ENCODE data around the gene RNF138. TPM values are rescaled to one million over a fixed set of nuclear protein-coding genes. Genes with fewer than 3 reads are reported as not detected.

RNF138 gene
- total and polyA plus RNA-seq, 4 donors, result 6.9 to 24.7 (median 12.3) TPM

DNA sequence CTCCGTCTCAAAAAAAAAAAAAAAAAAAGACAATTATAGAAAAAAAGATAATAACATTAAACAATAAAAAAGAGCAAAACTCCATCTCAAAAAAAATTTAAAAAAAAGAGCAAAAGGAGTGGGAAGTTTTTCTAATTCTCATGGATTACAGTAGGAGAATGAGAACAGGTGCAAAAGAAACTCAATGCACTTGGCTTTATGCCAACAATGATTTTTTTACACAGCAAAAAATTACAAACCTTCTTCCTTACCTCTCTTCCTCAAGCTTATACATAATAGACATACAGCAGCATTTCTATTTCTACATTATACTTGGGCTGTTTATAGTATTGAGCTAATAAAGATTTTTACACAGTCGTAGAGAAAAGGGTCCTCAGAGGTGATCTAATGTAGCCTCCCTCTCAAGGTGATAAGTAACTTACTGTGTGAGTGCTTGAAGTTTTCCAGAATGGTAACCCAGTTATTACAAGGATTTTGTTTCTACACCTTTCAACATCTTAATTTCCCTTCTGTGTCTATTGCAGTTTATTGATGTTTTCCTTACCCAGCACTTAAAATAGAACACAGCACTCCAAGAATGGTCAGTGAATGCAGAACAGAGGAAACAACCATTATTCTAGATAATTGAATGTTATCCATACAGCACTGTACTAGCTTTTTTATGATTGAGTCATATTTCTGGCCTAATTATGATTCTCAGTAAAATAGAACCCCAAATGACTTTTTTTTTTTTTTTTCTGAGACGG is 34.9 kb upstream of the RNF138 start:
- Histone ChIP-seq H3K4me1 (ENCODE audit: control insufficient read depth in 4 of 4, insufficient read depth in 4 of 4, low read length in 3 of 4) (peaks cover 0 to 5% (median under 1%) of the 10 kb centered on the region in 4 donors), H3K27me3 (ENCODE audit: control insufficient read depth in 4 of 4, insufficient read depth in 4 of 4, low read length in 3 of 4) (no peaks in the 10 kb centered on the region), H3K36me3 (ENCODE audit: control insufficient read depth in 4 of 4, insufficient read depth in 3 of 4, low read depth in 1 of 4, low read length in 3 of 4) (no peaks in the 10 kb centered on the region), H3K27ac (ENCODE audit: low read depth in 1 of 2, low read length in 2 of 2) (no peak overlapping the region), H3K9ac (ENCODE audit: low read depth in 1 of 2, low read length in 2 of 2) (no peak overlapping the region), H3K9me3 (ENCODE audit: control insufficient read depth in 4 of 4, low read length in 3 of 4) (no peaks in the 10 kb centered on the region), H3K4me3 (ENCODE audit: low read depth in 1 of 3, low read length in 3 of 3) (no peak overlapping the region)
- TF ChIP-seq FOXA2 (IDR thresholded peaks at IDR 0.05) (no peak), TAF1 (conservative IDR thresholded peaks at IDR 0.05) (no peak), NR2F2 (IDR thresholded peaks at IDR 0.05) (no peak), YY1 (IDR thresholded peaks at IDR 0.05) (no peak), RAD21 (IDR thresholded peaks at IDR 0.05) (no peak), HNF4G (IDR thresholded peaks at IDR 0.05) (no peak), SP1 (IDR thresholded peaks at IDR 0.05) (no peak)
- TF ChIP-seq, protein P1, sequence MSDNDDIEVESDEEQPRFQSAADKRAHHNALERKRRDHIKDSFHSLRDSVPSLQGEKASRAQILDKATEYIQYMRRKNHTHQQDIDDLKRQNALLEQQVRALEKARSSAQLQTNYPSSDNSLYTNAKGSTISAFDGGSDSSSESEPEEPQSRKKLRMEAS (IDR thresholded peaks at IDR 0.05), result no peak
- no peak for DNase-seq (ENCODE audit: low spot score)
- WGBS, result 86% methylated on average over 3 of the region's 3 CpGs

DNA sequence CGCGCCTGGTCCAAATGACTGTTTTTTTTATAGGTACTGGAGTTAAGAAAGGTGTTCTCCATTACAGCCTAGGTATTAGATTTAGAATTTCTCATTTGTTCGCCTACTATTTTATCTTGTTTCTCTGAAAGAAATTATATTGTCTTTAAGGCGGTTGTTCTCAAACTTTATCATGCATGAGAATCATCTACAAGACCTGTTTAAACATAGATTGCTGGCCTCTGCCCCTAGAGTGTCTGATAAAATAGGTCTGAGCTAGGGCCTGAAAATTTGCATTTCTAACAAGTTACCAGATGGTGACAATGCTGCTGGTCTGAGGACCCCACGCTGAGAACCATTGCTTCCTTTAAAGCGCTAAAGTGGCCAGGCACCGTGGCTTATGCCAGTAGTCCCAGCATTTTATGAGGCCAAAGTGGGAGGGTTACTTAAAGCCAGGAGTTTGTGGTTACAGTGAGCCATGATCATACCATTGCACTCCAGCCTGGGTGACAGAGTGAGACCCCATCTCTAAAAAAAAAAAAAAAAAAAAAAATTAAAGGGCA is 34.0 kb upstream of the RNF138 start:
- 93% methylated on average over 7 of the region's 7 CpGs for WGBS
- TF ChIP-seq SP1 (IDR thresholded peaks at IDR 0.05) (no peak), JUND (IDR thresholded peaks at IDR 0.05) (no peak)

DNA sequence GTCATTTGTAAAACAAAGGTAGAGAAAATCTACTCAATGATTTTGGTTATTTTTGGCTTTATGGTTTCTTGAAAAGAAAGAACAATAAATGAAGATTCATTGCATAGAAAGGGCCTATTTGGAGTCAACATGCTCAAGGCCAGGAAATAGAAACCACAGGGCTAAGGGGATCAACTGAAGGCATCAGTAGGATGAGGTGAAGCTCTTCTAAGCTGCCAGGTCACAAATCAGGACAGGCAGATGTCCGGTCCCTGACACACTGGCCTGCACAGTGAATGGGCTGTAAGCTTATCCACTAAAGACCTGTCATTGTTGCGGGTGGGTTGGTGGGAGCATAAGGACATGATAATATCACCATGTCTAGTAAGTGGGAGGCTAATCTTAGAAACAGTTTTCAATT is 31.6 kb upstream of the RNF138 start:
- TF ChIP-seq JUND (IDR thresholded peaks at IDR 0.05) (no peak), HNF4A (conservative IDR thresholded peaks at IDR 0.05) (no peak), RXRA (IDR thresholded peaks at IDR 0.05) (no peak), GABPA (IDR thresholded peaks at IDR 0.05 in 1 of 2, conservative IDR thresholded peaks at IDR 0.05 in 1 of 2) (no peak), NR2F2 (IDR thresholded peaks at IDR 0.05) (no peak), EGR1 (IDR thresholded peaks at IDR 0.05; ENCODE audit: low read depth in 2 of 2) (no peak)
- TF ChIP-seq, protein P1 (IDR thresholded peaks at IDR 0.05), result no peak
- TF ChIP-seq, protein P2, sequence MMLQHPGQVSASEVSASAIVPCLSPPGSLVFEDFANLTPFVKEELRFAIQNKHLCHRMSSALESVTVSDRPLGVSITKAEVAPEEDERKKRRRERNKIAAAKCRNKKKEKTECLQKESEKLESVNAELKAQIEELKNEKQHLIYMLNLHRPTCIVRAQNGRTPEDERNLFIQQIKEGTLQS (IDR thresholded peaks at IDR 0.05), result no peak
- no peak for DNase-seq (ENCODE audit: low spot score)
- Histone ChIP-seq H3K27me3 (ENCODE audit: control insufficient read depth in 4 of 4, insufficient read depth in 4 of 4, low read length in 3 of 4) (no peaks in the 10 kb centered on the region), H3K9ac (ENCODE audit: low read depth in 1 of 2, low read length in 2 of 2) (no peak overlapping the region), H3K36me3 (ENCODE audit: control insufficient read depth in 4 of 4, insufficient read depth in 3 of 4, low read depth in 1 of 4, low read length in 3 of 4) (peaks cover 0 to 2% (median 1%) of the 10 kb centered on the region in 4 donors), H3K4me1 (ENCODE audit: control insufficient read depth in 4 of 4, insufficient read depth in 4 of 4, low read length in 3 of 4) (peaks cover 0 to 5% (median under 1%) of the 10 kb centered on the region in 4 donors), H3K27ac (ENCODE audit: low read depth in 1 of 2, low read length in 2 of 2) (no peak overlapping the region), H3K9me3 (ENCODE audit: control insufficient read depth in 4 of 4, low read length in 3 of 4) (no peaks in the 10 kb centered on the region), H3K4me3 (ENCODE audit: low read depth in 1 of 3, low read length in 3 of 3) (no peak overlapping the region)
- WGBS, result 94% methylated on average over 2 of the region's 2 CpGs

More for the DNA sequence above, 34.0 kb upstream of the RNF138 start:
- no peak overlapping the region for H3K4me3 ChIP-seq (ENCODE audit: low read depth in 1 of 3, low read length in 3 of 3)
- H3K27ac ChIP-seq (ENCODE audit: low read depth in 1 of 2, low read length in 2 of 2), result no peak overlapping the region
- H3K4me1 ChIP-seq (ENCODE audit: control insufficient read depth in 4 of 4, insufficient read depth in 4 of 4, low read length in 3 of 4), result peaks cover 0 to 5% (median under 1%) of the 10 kb centered on the region in 4 donors
- H3K9me3 ChIP-seq (ENCODE audit: control insufficient read depth in 4 of 4, low read length in 3 of 4), result no peaks in the 10 kb centered on the region
- no peak overlapping the region for H3K9ac ChIP-seq (ENCODE audit: low read depth in 1 of 2, low read length in 2 of 2)
- H3K36me3 ChIP-seq (ENCODE audit: control insufficient read depth in 4 of 4, insufficient read depth in 3 of 4, low read depth in 1 of 4, low read length in 3 of 4), result peaks cover 0 to 2% (median 0%) of the 10 kb centered on the region in 4 donors
- DNase-seq (ENCODE audit: low spot score), result no peak
- no peaks in the 10 kb centered on the region for H3K27me3 ChIP-seq (ENCODE audit: control insufficient read depth in 4 of 4, insufficient read depth in 4 of 4, low read length in 3 of 4)
